Measurements from ENCODE around the gene CCDC85B. TPM values are rescaled to one million over a fixed set of nuclear protein-coding genes. Genes with fewer than 3 reads are reported as not detected.

The CCDC85B gene
- total and polyA plus RNA-seq, 2 of the 8 experiments (the other 6 are each of a cell fraction or from before 2014, with no cell fraction given), result 19.8 to 30.8 TPM

- Histone ChIP-seq H3K4me2 (ENCODE audit: insufficient read depth in 1 of 2, low read depth in 2 of 2, low read length in 2 of 2) (peak within 1 kb of the TSS; percentile 95 to 97), H4K8ac (ENCODE audit: extremely low read depth, insufficient read depth, low read length) (peak within 1 kb of the TSS; percentile 97), H3K23ac (ENCODE audit: insufficient read length) (no peak within 1 kb of the TSS), H3K4ac (replicated peaks; ENCODE audit: insufficient read length, low read depth, low read length) (peak within 1 kb of the TSS; percentile 91), H3K4me1 (replicated peaks in 1 of 4; ENCODE audit: control insufficient read depth in 3 of 4, insufficient read depth in 4 of 4, low read length in 3 of 4) (peaks cover 0 to 15% (median 6%) of the 10 kb centered on the region in 4 experiments; a peak in 5 of 7 replicates), H2BK5ac (ENCODE audit: low read depth, low read length) (peak within 1 kb of the TSS; percentile 98), H4K91ac (replicated peaks; ENCODE audit: insufficient read length, low read length) (peak within 1 kb of the TSS; percentile 96), H2BK15ac (ENCODE audit: low read length) (peak within 1 kb of the TSS; percentile 98; the same call in 1 of the 2 replicates), H3K9ac (replicated peaks in 1 of 4; ENCODE audit: extremely low read depth in 1 of 4, low read depth in 3 of 4, low read length in 3 of 4) (peak within 1 kb of the TSS; percentile 78 to 97 (median 94)), H4K5ac (ENCODE audit: insufficient read length, low read depth, low read length) (peak within 1 kb of the TSS; percentile 64), H2BK12ac (ENCODE audit: low read depth, low read length) (peak within 1 kb of the TSS; percentile 99), H3K9me3 (ENCODE audit: insufficient read depth in 2 of 2, low read depth in 1 of 2, low read length in 1 of 2) (no peaks in the 10 kb centered on the region), H2BK20ac (ENCODE audit: low read length) (peak within 1 kb of the TSS; percentile 83; the same call in 1 of the 2 replicates), H3K27ac (ENCODE audit: low read depth, low read length) (peak within 1 kb of the TSS; percentile 96), H3K36me3 (ENCODE audit: control insufficient read depth in 2 of 4, insufficient read depth in 4 of 4, low read length in 3 of 4) (peaks cover 9 to 23% (median 22%) of the 10 kb centered on the region in 4 experiments), H3K18ac (ENCODE audit: extremely low read depth, low read length) (peak within 1 kb of the TSS; percentile 99), H3K79me2 (ENCODE audit: control insufficient read depth in 1 of 2, insufficient read depth in 2 of 2, low read length in 2 of 2) (peaks cover 12 to 26% of the 10 kb centered on the region in 2 experiments), H2BK120ac (replicated peaks; ENCODE audit: low read depth, low read length) (peak within 1 kb of the TSS; percentile 65), H2AK5ac (ENCODE audit: low read depth, low read length) (peak within 1 kb of the TSS; percentile 84), H2AFZ (ENCODE audit: low read length) (0 out of 2 replicates have a peak within 1 kb of the TSS, but pooled peaks have one; percentile 3), H3K79me1 (ENCODE audit: low read depth, low read length) (peaks cover 11% of the 10 kb centered on the region), H3K27me3 (replicated peaks in 1 of 4; ENCODE audit: control insufficient read depth in 3 of 4, extremely low read depth in 1 of 4, insufficient read depth in 3 of 4, low read length in 3 of 4) (no peaks in the 10 kb centered on the region), H3K23me2 (ENCODE audit: low read depth, low read length) (peaks cover 19% of the 10 kb centered on the region), H3K4me3 (ENCODE audit: extremely low read depth in 1 of 4, insufficient read depth in 2 of 4, low read depth in 3 of 4, low read length in 4 of 4) (peak within 1 kb of the TSS; percentile 75 to 95 (median 86)), H3K56ac (replicated peaks; ENCODE audit: insufficient read length, low read depth, low read length) (peak within 1 kb of the TSS; percentile 62), H4K20me1 (replicated peaks in 1 of 2; ENCODE audit: control insufficient read depth in 1 of 2, insufficient read depth in 2 of 2, low read length in 2 of 2) (peaks cover 13 to 15% of the 10 kb centered on the region in 2 experiments), H3K14ac (ENCODE audit: insufficient read length) (peak within 1 kb of the TSS; percentile 51)
- DNase-seq (ENCODE audit: low read depth in 1 of 2, low spot score in 2 of 2) (peak; percentile 91 to 99), FAIRE-seq (no peak)
- CTCF ChIA-PET (ENCODE audit: partially characterized antibody), result interaction anchor here (0.6 to 9.9 kb wide), 39 partner anchors 9 to 245 kb away, joined by 3 to 191 read pairs (median 4); partner anchors contain the start of genes BANF1, CCDC85B, CTSW and FIBP
- 2% methylated on average over 64 of the region's 78 CpGs; no CpG with 5 or more reads in 1 of the 2 experiments for WGBS, 2 experiments (ENCODE audit: extremely low coverage in 1 of 2, insufficient coverage in 1 of 2, insufficient read length in 1 of 2, insufficient replicate concordance in 2 of 2, low coverage in 1 of 2, low lambda C conversion rate in 2 of 2, missing lambda C conversion rate in 1 of 2)
- POLR2A ChIA-PET (ENCODE audit: partially characterized antibody), result interaction anchor here (0.5 to 39.7 kb wide), 42 partner anchors 5 to 314 kb away, joined by 3 to 1071 read pairs (median 4); partner anchors contain the start of genes AP5B1, BANF1, C11orf68 and CCDC85B
- no peak for TF ChIP-seq HDAC6 (IDR thresholded peaks at IDR 0.05; ENCODE audit: low read depth, low read length)
- TF ChIP-seq NRF1 (IDR thresholded peaks at IDR 0.05; ENCODE audit: low read depth, low read length), result no peak
- no peak for TF ChIP-seq POLR2A (IDR thresholded peaks at IDR 0.05; ENCODE audit: control extremely low read depth in 1 of 2, low read depth in 2 of 2, low read length in 2 of 2)
- no peak for TF ChIP-seq GTF2F1 (IDR thresholded peaks at IDR 0.05; ENCODE audit: borderline replicate concordance, low read depth, low read length)
- 0 out of 2 replicates have a peak, but pooled peaks have one; percentile 17 for TF ChIP-seq SRF (IDR thresholded peaks at IDR 0.05; ENCODE audit: low read depth, low read length)
- 0 out of 2 replicates have a peak, but pooled peaks have one; percentile 5 for TF ChIP-seq CHD2 (IDR thresholded peaks at IDR 0.05; ENCODE audit: low read length)
- TF ChIP-seq SIX5 (IDR thresholded peaks at IDR 0.05; ENCODE audit: low read depth, low read length), result no peak
- TF ChIP-seq JUN (IDR thresholded peaks at IDR 0.05; ENCODE audit: low read depth, low read length), result no peak
- TF ChIP-seq BRCA1 (IDR thresholded peaks at IDR 0.05; ENCODE audit: low read depth, low read length), result no peak
- peak; percentile 30 for TF ChIP-seq CREB1 (IDR thresholded peaks at IDR 0.05)
- TF ChIP-seq TAF1 (IDR thresholded peaks at IDR 0.05; ENCODE audit: low read depth, low read length), result peak; percentile 84
- no peak for TF ChIP-seq ZNF274 (IDR thresholded peaks at IDR 0.05; ENCODE audit: borderline replicate concordance, extremely low read depth, low read length)
These were observed 30.0 kb upstream of the CCDC85B start, which contains the start of gene MUS81 for GRCh38 chr11:65860278-65861164. TSS of gene MUS81 (plus strand) at chr11:65860433. CDS start at chr11:65860754, 321 bp downstream.

All from H1 (cell line).